K562 (cell line): ENCODE measurements around the gene FAM120B. TPM values are rescaled to one million over a fixed set of nuclear protein-coding genes. Genes with fewer than 3 reads are reported as not detected.

Experiments used
- ATAC-seq: fragments of 200-7000 bp; cut with Tn5 transposase; 3 replicates; pipeline ENCODE4 v1.9.1; 2020; ENCODE audit warnings: moderate library complexity
- BruUV-seq: library from RNA; stranded (reverse); fragments of 400-500 nt; replicated peaks from 2 replicates; lab custom pipeline; 2021; lab: Mats Ljungman, UMichigan
- CTCF ChIA-PET: fragments of 300-600 bp; formaldehyde crosslinking; extraction: SDS; loops from one replicate; lab custom pipeline; 2021; ENCODE audit warnings: low intra/inter-chr PET ratio; lab: Yijun Ruan, JAX
- POLR2A ChIA-PET: fragments of 300-600, 350-650 bp; sonication (Branson Sonifier 250); formaldehyde crosslinking; extraction: SDS; loops from one replicate; lab custom pipeline; 2021; ENCODE audit warnings: antibody characterized with exemption, inconsistent platforms; lab: Yijun Ruan, JAX
- DNase-seq, 4 experiments: peaks; one replicate each; pipeline versions ENCODE4 v3.0.0 to v3.0.0-alpha.2; 2011 to 2018; ENCODE audit warnings: low spot score in 3 of 4, mixed read lengths in 3 of 4; ENCODE audit errors: extremely low read depth in 1 of 4
- FAIRE-seq: peaks from 2 replicates; lab custom pipeline; 2011; peaks lifted over from hg19 to GRCh38; lab: Jason Lieb, UNC
- H2AFZ ChIP-seq: 2 replicates; pipeline ENCODE4 v1.6.0; 2011; ENCODE audit warnings: low read depth, low read length, control low read depth, inconsistent platforms
- H3K27ac ChIP-seq: fragments of 200-600 bp; 3 replicates; pipeline ENCODE4 v1.8.0; 2011; ENCODE audit warnings: low read depth, mild to moderate bottlenecking, control low read depth, inconsistent platforms, low read length, moderate library complexity, mixed read lengths; ENCODE audit errors: extremely low read depth
- H3K27me3 ChIP-seq, 2 experiments: fragments of 300-600 bp in 1 of 2; 2 replicates in 1 of 2; 3 replicates in 1 of 2; pipeline versions ENCODE4 v1.6.0 to v1.8.0; 2011; ENCODE audit warnings: inconsistent platforms in 2 of 2, low read length in 2 of 2, mild to moderate bottlenecking in 1 of 2, mixed read lengths in 1 of 2, moderate library complexity in 1 of 2; ENCODE audit not compliant: control insufficient read depth in 2 of 2, insufficient read depth in 2 of 2
- H3K36me3 ChIP-seq: fragments of 300-600 bp; 3 replicates; pipeline ENCODE4 v1.8.0; 2011; ENCODE audit warnings: mild to moderate bottlenecking, low read length, inconsistent platforms; ENCODE audit not compliant: control insufficient read depth, insufficient read depth
- H3K4me1 ChIP-seq, 2 experiments: fragments of 200-600 bp in 1 of 2; replicated peaks in 1 of 2; 2 replicates in 1 of 2; 3 replicates in 1 of 2; pipeline versions ENCODE4 v1.5.1 to v1.8.0; 2011; ENCODE audit warnings: inconsistent platforms in 2 of 2, low read length in 2 of 2, mild to moderate bottlenecking in 1 of 2, mixed read lengths in 1 of 2, moderate library complexity in 1 of 2; ENCODE audit not compliant: control insufficient read depth in 2 of 2, insufficient read depth in 2 of 2
- H3K4me2 ChIP-seq: 2 replicates; pipeline ENCODE4 v1.6.1; 2011; ENCODE audit warnings: low read length, control low read depth, inconsistent platforms, mixed read lengths; ENCODE audit not compliant: insufficient read depth
- H3K4me3 ChIP-seq: fragments of 200-600 bp; sonication (generic), shearing (Covaris generic); 2 replicates; pipeline ENCODE4 v1.5.1; 2016; ENCODE audit warnings: control low read depth, inconsistent platforms
- H3K79me2 ChIP-seq: fragments of 200-600 bp; 3 replicates; pipeline ENCODE4 v1.8.0; 2011; ENCODE audit warnings: low read length, inconsistent platforms; ENCODE audit not compliant: control insufficient read depth, insufficient read depth
- H3K9ac ChIP-seq, 2 experiments: 2 replicates each; pipeline versions ENCODE4 v1.6.0 to v1.6.1; 2011; ENCODE audit warnings: low read depth in 2 of 2, low read length in 2 of 2, control low read depth in 1 of 2, inconsistent platforms in 1 of 2, mild to moderate bottlenecking in 1 of 2, mixed read lengths in 1 of 2; ENCODE audit not compliant: insufficient read depth in 1 of 2
- H3K9me1 ChIP-seq: one replicate; pipeline ENCODE4 v1.6.0; 2011; ENCODE audit warnings: inconsistent platforms, mild to moderate bottlenecking, low read length, moderate library complexity; ENCODE audit not compliant: control insufficient read depth, insufficient read depth
- H3K9me3 ChIP-seq: replicated peaks from 2 replicates; pipeline ENCODE4 v1.5.1; 2011; ENCODE audit warnings: low read depth, low read length, inconsistent platforms; ENCODE audit not compliant: control insufficient read depth, insufficient read depth
- H4K20me1 ChIP-seq: replicated peaks from 2 replicates; pipeline ENCODE4 v1.6.1; 2011; ENCODE audit warnings: low read length, inconsistent platforms, mixed read lengths; ENCODE audit not compliant: control insufficient read depth, insufficient read depth
- ETV6 ChIP-seq, 3 experiments: fragments of 150-350 bp in 1 of 3; sonication (generic) in 1 of 3; formaldehyde crosslinking in 1 of 3; IDR thresholded peaks; 2 replicates each; pipeline versions ENCODE4 v1.6.1 to v1.8.0; 2014 to 2022; ENCODE audit warnings: borderline replicate concordance in 2 of 3, low read depth in 2 of 3, antibody characterized with exemption in 1 of 3, low read length in 1 of 3, mild to moderate bottlenecking in 1 of 3, missing genetic modification reagents in 1 of 3
- NCOA1 ChIP-seq: fragments of 450-650 bp; IDR thresholded peaks from 2 replicates; pipeline ENCODE4 v1.6.1; 2016; ENCODE audit warnings: low read depth
- RNF219 ChIP-seq: fragments of 250-450 bp; sonication (Bioruptor Pico); IDR thresholded peaks from 2 replicates; pipeline ENCODE4 v1.5.0; 2022; ENCODE audit warnings: mild to moderate bottlenecking
- TFAP4 ChIP-seq: sonication (generic); formaldehyde crosslinking; IDR thresholded peaks from 2 replicates; pipeline ENCODE4 v1.8.0; 2022; ENCODE audit warnings: missing genetic modification reagents, mild to moderate bottlenecking, moderate library complexity, borderline replicate concordance
- ZNF354B ChIP-seq: fragments of 250-450 bp; sonication (Bioruptor Pico); IDR thresholded peaks from 2 replicates; pipeline ENCODE4 v1.4.0; 2020
- ZNF398 ChIP-seq: fragments of 250-450 bp; sonication (Bioruptor Pico); IDR thresholded peaks from 2 replicates; pipeline ENCODE4 v1.8.0; 2021; ENCODE audit warnings: moderate library complexity, mild to moderate bottlenecking, inconsistent platforms
- WGBS: fragments of 100-300 bp; shearing (Covaris generic); methylation state at CpG from one replicate; pipeline ENCODE4 v1.1.6; 2016; ENCODE audit warnings: low coverage, mixed read lengths; ENCODE audit not compliant: insufficient coverage; ENCODE audit errors: missing lambda C conversion rate; 5-methylcytosine and 5-hydroxymethylcytosine counted together
- in situ Hi-C: fragments of 300-500 bp; cut with MboI; formaldehyde crosslinking; loops from 4 replicates; pipeline ENCODE4 v1.15.0; 2018; ENCODE audit warnings: inconsistent platforms, mixed read lengths
- intact Hi-C: fragments of 100-400 bp; cut with micrococcal nuclease; formaldehyde crosslinking; loops from 2 replicates; pipeline ENCODE4 v1.14.2; 2022
- polyA plus RNA-seq, 8 experiments: library from polyadenylated mRNA; depleted of rRNA in 4 of 8; stranded (reverse) in 5 of 8; unstranded in 3 of 8; fragments of >200 nt; fragmentation: Nextera tagmentation in 2 of 8; fragmentation: Illumina TruSeq in 1 of 8; extraction: Ambion mirVana in 2 of 8; extraction: Trizol in 1 of 8; gene quantifications; 2 replicates each; pipeline versions ENCODE4 v1.2.1 to v1.2.3, GENCODE V29; 2011 to 2014; ENCODE audit warnings: inconsistent platforms in 1 of 8, missing spikeins in 1 of 8
- total RNA-seq, 7 experiments: library from RNA; depleted of rRNA in 6 of 7; stranded (reverse); fragments of >200 nt in 6 of 7; fragmentation: Illumina TruSeq in 2 of 7; extraction: Trizol in 2 of 7; gene quantifications; 2 replicates each; pipeline versions ENCODE4 v1.2.1 to v1.2.3, GENCODE V29; 2011 to 2021; ENCODE audit warnings: low replicate concordance in 1 of 7

Gene FAM120B
- total and polyA plus RNA-seq, 9 of the 15 experiments (the other 6 are each of a cell fraction or from before 2014, with no cell fraction given), result 3.5 to 22.6 (median 14.7) TPM

- TF ChIP-seq RNF219 (CRISPR knock-in tag), result no peak
- no peak for TF ChIP-seq ZNF354B
These were observed 16.0 kb upstream of the FAM120B start, which contains the start of gene DLL1 (continued) for GRCh38 chr6:170290296-170291128.

- no peak overlapping the region for H3K27ac ChIP-seq
- no peak overlapping the region for H3K4me3 ChIP-seq
- FAIRE-seq (no peak), ATAC-seq (peak; percentile 13; the same call in 1 of the 3 replicates), DNase-seq (no peak)
- intact Hi-C loops (loop anchor here (5.0 to 10.0 kb wide), 2 partner anchors 136 to 223 kb away; no protein-coding TSS in a partner anchor), in situ Hi-C loops (no loop called here)
- H4K20me1 ChIP-seq, result peaks cover 25% of the 10 kb centered on the region
- 13% methylated on average over 66 of the region's 87 CpGs for WGBS
- H3K27me3 ChIP-seq, result peaks cover 70 to 93% of the 10 kb centered on the region in 2 experiments
- POLR2A ChIA-PET, result interaction anchor here (0.7 to 1.2 kb wide), 4 partner anchors 10 to 341 kb away, joined by 3 to 4 read pairs (median 4); no protein-coding TSS in a partner anchor
- no peak overlapping the region for H3K4me2 ChIP-seq
- no peaks in the 10 kb centered on the region for H3K79me2 ChIP-seq
- no peaks in the 10 kb centered on the region for H3K9me3 ChIP-seq
- no peak overlapping the region for H3K9ac ChIP-seq
- no peaks in the 10 kb centered on the region for H3K36me3 ChIP-seq
- H3K9me1 ChIP-seq, result no peaks in the 10 kb centered on the region
- CTCF ChIA-PET, result interaction anchor here (0.5 kb wide), 1 partner anchor 226 kb away, joined by 3 read pairs; no protein-coding TSS in a partner anchor
- H3K4me1 ChIP-seq, result peaks cover 0 to 53% of the 10 kb centered on the region in 2 experiments; a peak in 4 of 5 replicates
- BruUV-seq, result no TSS peak
- no peak overlapping the region for H2AFZ ChIP-seq
- no peak for TF ChIP-seq ETV6 (IDR thresholded peaks at IDR 0.05; ENCODE audit: borderline replicate concordance in 1 of 2, low read depth in 2 of 2, low read length in 1 of 2)
- TF ChIP-seq ETV6 (CRISPR knock-in tag; IDR thresholded peaks at IDR 0.05; ENCODE audit: borderline replicate concordance), result no peak
- TF ChIP-seq TFAP4 (CRISPR knock-in tag), result peak; percentile 28; the same call in 1 of the 2 replicates
- TF ChIP-seq ZNF398 (CRISPR knock-in tag), result no peak
- TF ChIP-seq NCOA1, result no peak
These were observed 15.1 kb upstream of the FAM120B start for GRCh38 chr6:170291271-170292110.
